ENCODE measurements around the gene GPRC5C. TPM values are rescaled to one million over a fixed set of nuclear protein-coding genes. Genes with fewer than 3 reads are reported as not detected.

Gene GPRC5C
- total RNA-seq, 1 donor from 2014 or later: 24.7 TPM

- Mint-ChIP-seq H3K4me1 (ENCODE audit: unreplicated experiment) (peaks cover 15% of the 10 kb centered on the region), H3K4me3 (ENCODE audit: unreplicated experiment) (no peak overlapping the region), H3K27me3 (ENCODE audit: unreplicated experiment) (peaks cover 2% of the 10 kb centered on the region), H3K36me3 (ENCODE audit: low read depth, unreplicated experiment) (no peaks in the 10 kb centered on the region), H3K27ac (ENCODE audit: unreplicated experiment) (no peak overlapping the region), H3K9me3 (ENCODE audit: unreplicated experiment) (no peaks in the 10 kb centered on the region)
- DNase-seq (ENCODE audit: low spot score): no peak
- TF ChIP-seq, protein P1, sequence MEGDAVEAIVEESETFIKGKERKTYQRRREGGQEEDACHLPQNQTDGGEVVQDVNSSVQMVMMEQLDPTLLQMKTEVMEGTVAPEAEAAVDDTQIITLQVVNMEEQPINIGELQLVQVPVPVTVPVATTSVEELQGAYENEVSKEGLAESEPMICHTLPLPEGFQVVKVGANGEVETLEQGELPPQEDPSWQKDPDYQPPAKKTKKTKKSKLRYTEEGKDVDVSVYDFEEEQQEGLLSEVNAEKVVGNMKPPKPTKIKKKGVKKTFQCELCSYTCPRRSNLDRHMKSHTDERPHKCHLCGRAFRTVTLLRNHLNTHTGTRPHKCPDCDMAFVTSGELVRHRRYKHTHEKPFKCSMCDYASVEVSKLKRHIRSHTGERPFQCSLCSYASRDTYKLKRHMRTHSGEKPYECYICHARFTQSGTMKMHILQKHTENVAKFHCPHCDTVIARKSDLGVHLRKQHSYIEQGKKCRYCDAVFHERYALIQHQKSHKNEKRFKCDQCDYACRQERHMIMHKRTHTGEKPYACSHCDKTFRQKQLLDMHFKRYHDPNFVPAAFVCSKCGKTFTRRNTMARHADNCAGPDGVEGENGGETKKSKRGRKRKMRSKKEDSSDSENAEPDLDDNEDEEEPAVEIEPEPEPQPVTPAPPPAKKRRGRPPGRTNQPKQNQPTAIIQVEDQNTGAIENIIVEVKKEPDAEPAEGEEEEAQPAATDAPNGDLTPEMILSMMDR (IDR thresholded peaks at IDR 0.05; ENCODE audit: unreplicated experiment): no peak
Measured at GRCh38 chr17:74387365-74388218, 44.3 kb upstream of the GPRC5C start.

GRCh38 chr17:74389084-74389753 is 42.7 kb upstream of the GPRC5C start:
- H3K27ac Mint-ChIP-seq (ENCODE audit: unreplicated experiment): no peak overlapping the region
- peaks cover 14% of the 10 kb centered on the region for H3K4me1 Mint-ChIP-seq (ENCODE audit: unreplicated experiment)
- peaks cover 6% of the 10 kb centered on the region for H3K27me3 Mint-ChIP-seq (ENCODE audit: unreplicated experiment)
- no peak for DNase-seq (ENCODE audit: low spot score)
- H3K9me3 Mint-ChIP-seq (ENCODE audit: unreplicated experiment): no peaks in the 10 kb centered on the region
- TF ChIP-seq, protein P1 (IDR thresholded peaks at IDR 0.05; ENCODE audit: unreplicated experiment): no peak
- no peak overlapping the region for H3K4me3 Mint-ChIP-seq (ENCODE audit: unreplicated experiment)
- peaks cover 5% of the 10 kb centered on the region for H3K36me3 Mint-ChIP-seq (ENCODE audit: low read depth, unreplicated experiment)

DNA sequence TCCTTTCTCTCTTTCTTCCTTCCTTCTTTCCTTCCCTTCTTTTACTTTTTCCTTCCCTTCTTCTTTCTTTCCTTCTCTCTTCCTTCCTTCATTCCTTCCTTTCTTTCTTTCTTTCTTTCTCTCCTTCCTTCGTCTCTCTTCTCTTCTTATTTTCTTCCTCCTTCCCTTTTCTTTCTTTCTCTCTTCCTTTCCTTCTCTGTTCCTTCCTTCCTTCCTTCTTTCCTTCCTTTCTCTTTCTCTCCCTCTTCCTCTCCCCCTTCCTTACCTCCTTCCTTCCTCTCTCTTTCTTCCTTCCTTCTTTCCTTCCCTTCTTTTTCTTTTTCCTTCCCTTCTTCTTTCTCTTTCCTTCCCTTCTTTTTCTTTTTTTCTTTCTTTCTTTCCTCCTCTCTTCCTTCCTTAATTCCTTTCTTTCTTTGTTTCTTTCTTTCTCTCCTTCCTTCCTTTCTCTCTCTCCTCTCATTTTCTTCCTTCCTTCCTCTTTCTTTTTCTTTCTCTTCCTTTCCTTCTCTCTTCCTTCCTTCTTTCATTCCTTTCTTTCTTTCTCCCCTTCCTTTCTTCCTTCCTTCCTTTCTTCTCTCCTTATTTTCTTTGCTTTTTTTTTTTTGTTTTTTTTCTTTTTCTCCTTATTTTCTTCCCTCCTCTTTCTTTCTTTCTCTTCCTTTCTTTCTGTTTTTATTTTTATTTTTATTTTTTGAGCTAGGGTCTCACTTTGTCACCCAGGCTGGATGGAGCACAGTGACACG is 41.8 kb upstream of the GPRC5C start:
- no peak for DNase-seq (ENCODE audit: low spot score)
- H3K4me3 Mint-ChIP-seq (ENCODE audit: unreplicated experiment): no peak overlapping the region
- H3K4me1 Mint-ChIP-seq (ENCODE audit: unreplicated experiment): peaks cover 6% of the 10 kb centered on the region
- peaks cover 6% of the 10 kb centered on the region for H3K27me3 Mint-ChIP-seq (ENCODE audit: unreplicated experiment)
- peak overlapping the region; percentile 38 for H3K27ac Mint-ChIP-seq (ENCODE audit: unreplicated experiment)
- H3K36me3 Mint-ChIP-seq (ENCODE audit: low read depth, unreplicated experiment): peaks cover 5% of the 10 kb centered on the region
- TF ChIP-seq, protein P1 (IDR thresholded peaks at IDR 0.05; ENCODE audit: unreplicated experiment): no peak
- no peaks in the 10 kb centered on the region for H3K9me3 Mint-ChIP-seq (ENCODE audit: unreplicated experiment)

GRCh38 chr17:74390680-74391653 is 40.9 kb upstream of the GPRC5C start:
- DNase-seq (ENCODE audit: low spot score): no peak
- Mint-ChIP-seq H3K27me3 (ENCODE audit: unreplicated experiment) (peaks cover 6% of the 10 kb centered on the region), H3K27ac (ENCODE audit: unreplicated experiment) (no peak overlapping the region), H3K4me3 (ENCODE audit: unreplicated experiment) (no peak overlapping the region), H3K4me1 (ENCODE audit: unreplicated experiment) (peaks cover 6% of the 10 kb centered on the region), H3K9me3 (ENCODE audit: unreplicated experiment) (no peaks in the 10 kb centered on the region), H3K36me3 (ENCODE audit: low read depth, unreplicated experiment) (peaks cover 5% of the 10 kb centered on the region)
- TF ChIP-seq, protein P1 (IDR thresholded peaks at IDR 0.05; ENCODE audit: unreplicated experiment): no peak

Measured in endothelial cell (in vitro differentiated cells).